DOHH2 (cell line): Measurements from ENCODE around the gene LRFN4.

Source experiments
- CTCF ChIP-seq: fragments of 200-600 bp; sonication (generic); IDR thresholded peaks from one replicate; pipeline ENCODE4 v1.5.1; 2014; ENCODE audit warnings: antibody characterized with exemption, mild to moderate bottlenecking, low read depth, low read length; ENCODE audit not compliant: poor library complexity, severe bottlenecking
- EZH2phosphoT487 ChIP-seq: fragments of 200-600 bp; sonication (generic); IDR thresholded peaks from 2 replicates; pipeline ENCODE4 v1.6.1; 2017; ENCODE audit warnings: borderline replicate concordance, mild to moderate bottlenecking, antibody characterized with exemption, low read length, moderate library complexity, mixed read lengths

GRCh38 chr11:66871521-66871901 lies 14.6 kb downstream of the LRFN4 start:
- TF ChIP-seq CTCF, result no peak
- TF ChIP-seq EZH2phosphoT487, result no peak
